ENCODE measurements around the gene RASL10B. TPM values are rescaled to one million over a fixed set of nuclear protein-coding genes. Genes with fewer than 3 reads are reported as not detected.

RASL10B gene
- total RNA-seq, 1 experiment from 2014 or later = 0.09 TPM

DNA sequence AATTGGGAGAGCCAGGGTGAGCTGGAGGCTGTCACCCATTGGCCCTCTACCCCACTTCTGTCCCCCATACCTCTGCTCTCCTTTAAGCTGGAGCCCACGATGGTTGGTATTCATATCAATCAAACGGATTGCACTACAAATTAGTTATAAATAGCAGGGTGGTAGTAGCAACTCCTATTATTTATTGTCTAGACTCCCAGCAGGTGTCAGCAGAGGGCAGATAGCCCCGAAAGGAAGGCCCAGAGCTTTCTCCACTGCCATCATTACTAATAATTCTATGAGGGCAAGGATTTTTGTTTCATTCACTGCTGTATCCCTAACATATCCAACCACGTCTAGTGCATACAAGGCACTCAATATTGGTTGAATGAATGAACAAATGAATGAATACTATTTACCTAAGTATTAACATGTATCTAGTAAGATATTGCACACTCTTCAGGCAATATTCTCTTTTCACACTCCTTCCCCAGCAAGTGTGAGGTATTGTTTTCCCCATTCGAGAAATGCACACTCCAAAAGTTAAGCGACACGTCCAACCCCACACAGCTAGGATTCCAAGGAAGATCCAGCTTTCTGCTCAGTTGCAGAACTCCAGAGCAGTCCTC lies 35.6 kb downstream of the RASL10B start:
- TF ChIP-seq CTCF (IDR thresholded peaks at IDR 0.05; ENCODE audit: unreplicated experiment) = peak; percentile 59
- H3K4me3 Mint-ChIP-seq (ENCODE audit: unreplicated experiment) = no peak overlapping the region
- H3K9me3 Mint-ChIP-seq (ENCODE audit: unreplicated experiment) = no peaks in the 10 kb centered on the region
- H3K27ac Mint-ChIP-seq (ENCODE audit: low read depth, unreplicated experiment) = no peak overlapping the region
- BruUV-seq (replicated peaks) = no TSS peak
- intact Hi-C loops (cut with micrococcal nuclease) = loop anchor here (1.0 kb wide), 1 partner anchor 37 kb away; no protein-coding TSS in a partner anchor
- ChIA-PET POLR2A (interaction anchor here (0.8 to 27.6 kb wide), 4 partner anchors 8 to 42 kb away, joined by 3 to 736 read pairs (median 247); partner anchors contain the start of genes MMP28 and TAF15), CTCF (interaction anchor here (0.7 to 30.0 kb wide), 13 partner anchors 9 to 155 kb away, joined by 3 to 684 read pairs (median 6); partner anchors contain the start of genes GAS2L2, MMP28 and TAF15)
- DNase-seq (ENCODE audit: unreplicated experiment) = peak; percentile 69
- H3K4me1 Mint-ChIP-seq (ENCODE audit: insufficient read depth, unreplicated experiment) = peaks cover 13% of the 10 kb centered on the region
- H3K36me3 Mint-ChIP-seq (ENCODE audit: insufficient read depth, unreplicated experiment) = peaks cover 12% of the 10 kb centered on the region
- H3K27me3 Mint-ChIP-seq (ENCODE audit: insufficient read depth, unreplicated experiment) = no peaks in the 10 kb centered on the region

DNA sequence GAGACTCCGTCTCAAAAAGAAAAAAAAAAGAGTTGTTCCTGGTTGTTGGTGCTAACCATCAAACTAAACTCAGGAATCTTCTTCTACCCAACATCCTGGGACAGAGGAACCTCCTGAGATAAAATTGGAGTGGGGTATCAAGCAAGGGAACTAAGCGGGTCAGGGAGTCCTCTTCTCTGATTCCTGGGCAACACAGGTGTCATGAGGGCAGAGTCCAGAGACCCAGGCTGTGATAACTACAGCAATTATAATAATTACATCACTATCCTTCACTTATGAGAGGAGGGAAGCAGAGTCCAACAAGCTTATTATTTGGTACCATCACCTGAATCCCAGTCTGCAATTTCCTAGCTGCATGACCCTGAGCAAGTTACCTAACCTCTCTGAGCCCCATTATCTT lies 37.4 kb downstream of the RASL10B start:
- Mint-ChIP-seq H3K4me1 (ENCODE audit: insufficient read depth, unreplicated experiment) (peaks cover 13% of the 10 kb centered on the region), H3K36me3 (ENCODE audit: insufficient read depth, unreplicated experiment) (peaks cover 20% of the 10 kb centered on the region), H3K9me3 (ENCODE audit: unreplicated experiment) (no peaks in the 10 kb centered on the region), H3K27me3 (ENCODE audit: insufficient read depth, unreplicated experiment) (no peaks in the 10 kb centered on the region), H3K27ac (ENCODE audit: low read depth, unreplicated experiment) (no peak overlapping the region), H3K4me3 (ENCODE audit: unreplicated experiment) (no peak overlapping the region)
- no peak for TF ChIP-seq CTCF (IDR thresholded peaks at IDR 0.05; ENCODE audit: unreplicated experiment)
- no TSS peak for BruUV-seq (replicated peaks)
- ChIA-PET CTCF (interaction anchor here (1.0 to 30.0 kb wide), 4 partner anchors 17 to 70 kb away, joined by 3 to 684 read pairs (median 78); partner anchors contain the start of genes MMP28 and TAF15), POLR2A (interaction anchor here (26.1 to 27.6 kb wide), 2 partner anchors 21 to 40 kb away, joined by 489 to 736 read pairs; partner anchors contain the start of genes MMP28 and TAF15)
- DNase-seq (ENCODE audit: unreplicated experiment) = no peak
- intact Hi-C loops (cut with micrococcal nuclease) = no loop called here

DNA sequence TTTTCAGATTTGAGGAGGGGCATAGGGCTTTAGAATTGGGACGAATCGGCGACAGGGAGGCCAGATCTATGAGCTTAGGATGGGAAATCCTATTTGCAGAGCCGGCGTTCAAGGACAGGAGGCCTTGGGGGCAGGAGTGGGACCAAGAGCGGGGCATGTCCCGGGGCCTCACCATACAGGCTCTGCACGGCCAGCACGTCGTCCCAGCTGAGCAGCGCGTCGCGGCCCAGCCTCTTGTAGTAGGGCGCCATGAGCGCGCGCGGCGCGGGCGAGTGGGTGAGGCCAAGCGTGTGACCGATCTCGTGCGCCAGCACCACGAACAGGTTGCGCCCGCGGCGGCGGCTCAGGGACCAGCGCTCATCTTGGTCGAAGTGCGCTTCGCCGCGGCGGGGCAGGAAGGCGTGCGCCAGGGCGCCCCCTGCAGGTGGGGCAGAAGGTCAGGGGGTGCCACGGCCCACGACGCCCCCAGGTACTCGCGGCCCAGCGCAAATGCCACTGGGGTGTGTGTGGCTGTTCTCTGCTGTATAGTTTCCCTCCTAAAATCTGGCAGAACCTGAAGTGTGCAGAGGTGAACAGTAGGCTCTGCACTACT lies 38.6 kb downstream of the RASL10B start:
- peaks cover 20% of the 10 kb centered on the region for H3K36me3 Mint-ChIP-seq (ENCODE audit: insufficient read depth, unreplicated experiment)
- H3K4me3 Mint-ChIP-seq (ENCODE audit: unreplicated experiment) = no peak overlapping the region
- TF ChIP-seq CTCF (IDR thresholded peaks at IDR 0.05; ENCODE audit: unreplicated experiment) = peak; percentile 50
- BruUV-seq (replicated peaks) = no TSS peak
- H3K27ac Mint-ChIP-seq (ENCODE audit: low read depth, unreplicated experiment) = no peak overlapping the region
- no peaks in the 10 kb centered on the region for H3K9me3 Mint-ChIP-seq (ENCODE audit: unreplicated experiment)
- intact Hi-C loops (cut with micrococcal nuclease) = no loop called here
- ChIA-PET CTCF (interaction anchor here (0.6 to 30.0 kb wide), 9 partner anchors 10 to 508 kb away, joined by 3 to 684 read pairs (median 4); partner anchors contain the start of genes MMP28 and TAF15), POLR2A (interaction anchor here (0.5 to 27.6 kb wide), 3 partner anchors 20 to 705 kb away, joined by 3 to 736 read pairs (median 489); partner anchors contain the start of genes MMP28 and TAF15)
- no peaks in the 10 kb centered on the region for H3K27me3 Mint-ChIP-seq (ENCODE audit: insufficient read depth, unreplicated experiment)
- peaks cover 16% of the 10 kb centered on the region for H3K4me1 Mint-ChIP-seq (ENCODE audit: insufficient read depth, unreplicated experiment)
- DNase-seq (ENCODE audit: unreplicated experiment) = no peak

DNA sequence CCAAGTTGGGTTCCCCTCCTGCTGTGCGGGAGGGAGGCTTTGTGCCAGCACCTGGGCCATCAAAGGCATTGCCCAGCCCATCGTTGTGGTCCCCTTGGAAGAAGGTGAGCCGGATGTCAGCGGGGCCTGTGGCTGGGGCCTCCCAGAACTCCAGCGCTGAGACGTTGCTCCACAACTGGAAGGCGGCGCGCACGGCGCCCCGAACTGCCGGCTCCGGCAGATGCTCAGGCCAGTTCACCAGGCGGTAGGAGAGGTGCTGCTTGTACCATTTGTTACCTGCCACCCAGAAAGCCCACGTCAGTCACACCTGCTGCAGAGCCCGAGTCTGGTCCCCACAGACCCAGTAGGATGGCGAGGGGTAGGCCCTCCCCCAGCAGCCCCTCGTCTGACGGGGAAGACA lies 41.7 kb downstream of the RASL10B start:
- BruUV-seq (replicated peaks) = no TSS peak
- DNase-seq (ENCODE audit: unreplicated experiment) = no peak
- POLR2A ChIA-PET = interaction anchor here (26.1 to 27.6 kb wide), 2 partner anchors 17 to 36 kb away, joined by 489 to 736 read pairs; partner anchors contain the start of genes MMP28 and TAF15
- no peak for TF ChIP-seq CTCF (IDR thresholded peaks at IDR 0.05; ENCODE audit: unreplicated experiment)
- intact Hi-C loops (cut with micrococcal nuclease) = no loop called here
- no peaks in the 10 kb centered on the region for H3K27me3 Mint-ChIP-seq (ENCODE audit: insufficient read depth, unreplicated experiment)
- no peaks in the 10 kb centered on the region for H3K9me3 Mint-ChIP-seq (ENCODE audit: unreplicated experiment)
- H3K36me3 Mint-ChIP-seq (ENCODE audit: insufficient read depth, unreplicated experiment) = peaks cover 28% of the 10 kb centered on the region
- peaks cover 30% of the 10 kb centered on the region for H3K4me1 Mint-ChIP-seq (ENCODE audit: insufficient read depth, unreplicated experiment)
- CTCF ChIA-PET = interaction anchor here (2.0 to 30.0 kb wide), 2 partner anchors 10 to 36 kb away, joined by 9 to 684 read pairs; partner anchors contain the start of gene TAF15
- no peak overlapping the region for H3K27ac Mint-ChIP-seq (ENCODE audit: low read depth, unreplicated experiment)
- H3K4me3 Mint-ChIP-seq (ENCODE audit: unreplicated experiment) = no peak overlapping the region

Data from MCF 10A (cell line).